Panc1 (cell line): Measurements from ENCODE around the gene BECN2. TPM values are rescaled to one million over a fixed set of nuclear protein-coding genes. Genes with fewer than 3 reads are reported as not detected.

Source experiments
- ATAC-seq: fragments of 200-7000 bp; cut with Tn5 transposase; 2 replicates; pipeline ENCODE4 v1.9.1; 2020; ENCODE audit warnings: mild to moderate bottlenecking, moderate library complexity
- BruUV-seq: library from RNA; stranded (reverse); fragments of 400-500 nt; replicated peaks from 2 replicates; lab custom pipeline; 2021; lab: Mats Ljungman, UMichigan
- CTCF ChIA-PET: fragments of 300-600 bp; sonication (Branson Sonifier 250); formaldehyde crosslinking; loops from one replicate; lab custom pipeline; 2022; ENCODE audit warnings: antibody characterized with exemption; lab: Charles Lee
- POLR2A ChIA-PET: fragments of 300-600 bp; sonication (Branson Sonifier 250); formaldehyde crosslinking; loops from one replicate; lab custom pipeline; 2022; ENCODE audit warnings: antibody characterized with exemption; lab: Charles Lee
- DNase-seq: peaks from one replicate; pipeline ENCODE4 v3.0.0-alpha.2; 2010; ENCODE audit warnings: low read depth, low spot score
- H3K27ac ChIP-seq: 2 replicates; pipeline ENCODE4 v1.5.1; 2011; ENCODE audit warnings: mild to moderate bottlenecking, low read length, inconsistent platforms
- H3K27me3 ChIP-seq: fragments of 200-500 bp; sonication (Bioruptor generic); 2 replicates; pipeline ENCODE4 v1.6.0; 2014; ENCODE audit warnings: low read length, inconsistent platforms; ENCODE audit not compliant: control insufficient read depth, insufficient read depth
- H3K36me3 ChIP-seq: fragments of 200-500 bp; sonication (Bioruptor generic); 2 replicates; pipeline ENCODE4 v1.5.1; 2014; ENCODE audit warnings: inconsistent platforms, mild to moderate bottlenecking, low read length, moderate library complexity; ENCODE audit not compliant: control insufficient read depth, insufficient read depth
- H3K4me1 ChIP-seq: 2 replicates; pipeline ENCODE4 v1.5.1; 2011; ENCODE audit warnings: inconsistent platforms, mild to moderate bottlenecking, low read length, moderate library complexity; ENCODE audit not compliant: control insufficient read depth, insufficient read depth
- H3K4me3 ChIP-seq, 2 experiments: 2 replicates each; pipeline ENCODE4 v1.5.1; 2011 to 2012; ENCODE audit warnings: low read depth in 2 of 2, low read length in 2 of 2, mild to moderate bottlenecking in 2 of 2, inconsistent platforms in 1 of 2, moderate library complexity in 1 of 2
- H3K9me3 ChIP-seq: fragments of 200-500 bp; sonication (Bioruptor generic); 2 replicates; pipeline ENCODE4 v1.5.1; 2014; ENCODE audit warnings: low read depth, mild to moderate bottlenecking, inconsistent platforms, low read length, moderate library complexity; ENCODE audit not compliant: control insufficient read depth, insufficient read depth
- CTCF ChIP-seq: fragments of 450-650 bp; IDR thresholded peaks from 2 replicates; pipeline ENCODE4 v1.5.1; 2017; ENCODE audit warnings: mild to moderate bottlenecking
- POLR2AphosphoS5 ChIP-seq: IDR thresholded peaks from 2 replicates; pipeline ENCODE4 v1.6.1; 2012; ENCODE audit warnings: mild to moderate bottlenecking, low read depth, low read length, moderate library complexity
- SIN3A ChIP-seq: IDR thresholded peaks from 2 replicates; pipeline ENCODE4 v1.6.1; 2012; ENCODE audit warnings: low read depth, mild to moderate bottlenecking, low read length, moderate library complexity, borderline replicate concordance; ENCODE audit not compliant: insufficient read depth
- TCF7L2 ChIP-seq: IDR thresholded peaks from 2 replicates; pipeline ENCODE4 v1.6.1; 2011; ENCODE audit warnings: mild to moderate bottlenecking, low read depth, low read length, inconsistent platforms
- in situ Hi-C: cut with HindIII; loops from 2 replicates; pipeline ENCODE4 v1.10.0; 2016; ENCODE audit warnings: low sequenced_read_pairs, low pct_unique_long_range_greater_than_20kb
- intact Hi-C: fragments of 100-400 bp; cut with micrococcal nuclease; formaldehyde crosslinking; loops from one replicate; pipeline ENCODE4 v1.10.0; 2022; ENCODE audit not compliant: unreplicated experiment
- total RNA-seq: library from RNA; stranded (reverse); gene quantifications from one replicate; pipeline ENCODE4 v1.2.1, GENCODE V29; 2021; ENCODE audit not compliant: unreplicated experiment
- TF ChIP-seq, protein P1 (sequence below), 2 experiments: IDR thresholded peaks; 2 replicates each; pipeline ENCODE4 v1.6.1; 2011 to 2012; ENCODE audit warnings: low read depth in 2 of 2, control low read depth in 1 of 2, low read length in 1 of 2, mild to moderate bottlenecking in 1 of 2, moderate library complexity in 1 of 2; ENCODE audit not compliant: insufficient read depth in 1 of 2

BECN2 gene
- total RNA-seq, 1 experiment from 2014 or later = not detected

DNA sequence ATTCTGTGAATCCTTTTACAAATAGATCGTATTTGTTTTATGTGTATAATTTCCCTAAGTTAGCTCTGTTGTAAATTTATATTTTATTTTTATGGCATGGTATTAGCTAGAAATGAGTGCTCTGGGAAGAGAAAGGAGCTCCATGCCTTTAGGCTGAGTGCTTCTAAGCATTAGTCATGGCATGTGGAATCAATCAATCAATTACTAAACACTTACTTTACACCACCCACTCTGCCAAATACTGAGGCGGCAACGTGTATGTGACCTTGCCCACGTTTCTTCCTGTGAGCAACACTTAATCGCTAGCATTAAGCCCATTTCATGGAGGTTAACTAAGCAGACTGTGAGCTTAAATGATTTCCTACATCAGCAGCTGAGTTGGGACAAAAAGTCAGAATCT is 7.2 kb upstream of the BECN2 start:
- ChIA-PET CTCF (no interaction called here), POLR2A (no interaction called here)
- Histone ChIP-seq H3K27ac (no peak overlapping the region), H3K9me3 (no peaks in the 10 kb centered on the region), H3K27me3 (no peaks in the 10 kb centered on the region), H3K4me1 (no peaks in the 10 kb centered on the region), H3K36me3 (no peaks in the 10 kb centered on the region), H3K4me3 (no peak overlapping the region)
- no peak for ATAC-seq
- TF ChIP-seq CTCF (no peak), SIN3A (no peak), POLR2AphosphoS5 (no peak), TCF7L2 (no peak)
- TF ChIP-seq, protein P1, sequence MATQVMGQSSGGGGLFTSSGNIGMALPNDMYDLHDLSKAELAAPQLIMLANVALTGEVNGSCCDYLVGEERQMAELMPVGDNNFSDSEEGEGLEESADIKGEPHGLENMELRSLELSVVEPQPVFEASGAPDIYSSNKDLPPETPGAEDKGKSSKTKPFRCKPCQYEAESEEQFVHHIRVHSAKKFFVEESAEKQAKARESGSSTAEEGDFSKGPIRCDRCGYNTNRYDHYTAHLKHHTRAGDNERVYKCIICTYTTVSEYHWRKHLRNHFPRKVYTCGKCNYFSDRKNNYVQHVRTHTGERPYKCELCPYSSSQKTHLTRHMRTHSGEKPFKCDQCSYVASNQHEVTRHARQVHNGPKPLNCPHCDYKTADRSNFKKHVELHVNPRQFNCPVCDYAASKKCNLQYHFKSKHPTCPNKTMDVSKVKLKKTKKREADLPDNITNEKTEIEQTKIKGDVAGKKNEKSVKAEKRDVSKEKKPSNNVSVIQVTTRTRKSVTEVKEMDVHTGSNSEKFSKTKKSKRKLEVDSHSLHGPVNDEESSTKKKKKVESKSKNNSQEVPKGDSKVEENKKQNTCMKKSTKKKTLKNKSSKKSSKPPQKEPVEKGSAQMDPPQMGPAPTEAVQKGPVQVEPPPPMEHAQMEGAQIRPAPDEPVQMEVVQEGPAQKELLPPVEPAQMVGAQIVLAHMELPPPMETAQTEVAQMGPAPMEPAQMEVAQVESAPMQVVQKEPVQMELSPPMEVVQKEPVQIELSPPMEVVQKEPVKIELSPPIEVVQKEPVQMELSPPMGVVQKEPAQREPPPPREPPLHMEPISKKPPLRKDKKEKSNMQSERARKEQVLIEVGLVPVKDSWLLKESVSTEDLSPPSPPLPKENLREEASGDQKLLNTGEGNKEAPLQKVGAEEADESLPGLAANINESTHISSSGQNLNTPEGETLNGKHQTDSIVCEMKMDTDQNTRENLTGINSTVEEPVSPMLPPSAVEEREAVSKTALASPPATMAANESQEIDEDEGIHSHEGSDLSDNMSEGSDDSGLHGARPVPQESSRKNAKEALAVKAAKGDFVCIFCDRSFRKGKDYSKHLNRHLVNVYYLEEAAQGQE (IDR thresholded peaks at IDR 0.05; ENCODE audit: insufficient read depth in 1 of 2, low read depth in 2 of 2, low read length in 1 of 2) = no peak
- in situ Hi-C loops (no loop called here), intact Hi-C loops (no loop called here)
- BruUV-seq = no TSS peak
- no peak for DNase-seq

GRCh38 chr1:241962153-241962552 is 4.6 kb downstream of the BECN2 start:
- ChIA-PET POLR2A (no interaction called here), CTCF (no interaction called here)
- BruUV-seq = no TSS peak

More at GRCh38 chr1:241962153-241962552, 4.6 kb downstream of the BECN2 start:
- intact Hi-C loops (no loop called here), in situ Hi-C loops (no loop called here)
- ATAC-seq (no peak), DNase-seq (no peak)
- TF ChIP-seq POLR2AphosphoS5 (no peak), SIN3A (no peak), TCF7L2 (no peak), CTCF (no peak)
- TF ChIP-seq, protein P1 (IDR thresholded peaks at IDR 0.05; ENCODE audit: insufficient read depth in 1 of 2, low read depth in 2 of 2, low read length in 1 of 2) = no peak
- no peaks in the 10 kb centered on the region for H3K36me3 ChIP-seq
- H3K27ac ChIP-seq = no peak overlapping the region
- H3K4me1 ChIP-seq = no peaks in the 10 kb centered on the region
- no peak overlapping the region for H3K4me3 ChIP-seq
- H3K9me3 ChIP-seq = no peaks in the 10 kb centered on the region
- H3K27me3 ChIP-seq = no peaks in the 10 kb centered on the region
